Neutrophil (primary cell): ENCODE measurements around the gene MYO1E.

Experiments
- H3K27ac ChIP-seq: fragments of 200-600 bp; sonication (generic); 2 replicates; pipeline ENCODE4 v1.5.1; 2016; ENCODE audit warnings: mild to moderate bottlenecking, moderate library complexity
- H3K27me3 ChIP-seq: fragments of 200-600 bp; sonication (generic); 2 replicates; pipeline ENCODE4 v1.6.0; 2016; ENCODE audit warnings: mild to moderate bottlenecking
- H3K36me3 ChIP-seq: fragments of 200-600 bp; sonication (generic); 2 replicates; pipeline ENCODE4 v1.5.1; 2017
- H3K4me1 ChIP-seq, 2 experiments: fragments of 200-600 bp in 1 of 2; sonication (generic) in 1 of 2; 1 replicate in 1 of 2; 2 replicates in 1 of 2; pipeline versions ENCODE4 v1.5.1 to v1.6.1; 2013 to 2016; ENCODE audit warnings: low read depth in 1 of 2, low read length in 1 of 2, mild to moderate bottlenecking in 1 of 2, moderate library complexity in 1 of 2; ENCODE audit not compliant: control insufficient read depth in 1 of 2, insufficient read depth in 1 of 2
- H3K4me3 ChIP-seq, 2 experiments: fragments of 200-600 bp in 1 of 2; sonication (generic) in 1 of 2; 1 replicate in 1 of 2; 2 replicates in 1 of 2; pipeline ENCODE4 v1.5.1; 2013 to 2016; ENCODE audit warnings: low read depth in 1 of 2, low read length in 1 of 2, mild to moderate bottlenecking in 1 of 2, moderate library complexity in 1 of 2
- H3K9me3 ChIP-seq: fragments of 200-600 bp; sonication (generic); 2 replicates; pipeline ENCODE4 v1.5.1; 2016
- CTCF ChIP-seq: fragments of 200-600 bp; sonication (generic); IDR thresholded peaks from 2 replicates; pipeline ENCODE4 v1.5.1; 2016; ENCODE audit warnings: antibody characterized with exemption

The MYO1E gene

GRCh38 chr15:59413577-59413976, 40.9 kb upstream of the MYO1E start:
- Histone ChIP-seq H3K27ac (no peak overlapping the region), H3K4me1 (no peaks in the 10 kb centered on the region), H3K9me3 (no peaks in the 10 kb centered on the region), H3K36me3 (no peaks in the 10 kb centered on the region), H3K27me3 (peaks cover 12% of the 10 kb centered on the region), H3K4me3 (no peak overlapping the region)
- TF ChIP-seq CTCF, result no peak

GRCh38 chr15:59410391-59410896, 37.8 kb upstream of the MYO1E start:
- Histone ChIP-seq H3K9me3 (no peaks in the 10 kb centered on the region), H3K27me3 (no peaks in the 10 kb centered on the region), H3K4me3 (no peak overlapping the region), H3K36me3 (no peaks in the 10 kb centered on the region), H3K27ac (no peak overlapping the region), H3K4me1 (peaks cover 0 to 3% of the 10 kb centered on the region in 2 experiments)
- no peak for TF ChIP-seq CTCF

- Histone ChIP-seq H3K36me3 (no peaks in the 10 kb centered on the region), H3K9me3 (no peaks in the 10 kb centered on the region), H3K4me3 (no peak overlapping the region), H3K27ac (no peak overlapping the region), H3K27me3 (no peaks in the 10 kb centered on the region), H3K4me1 (peaks cover 0 to 3% of the 10 kb centered on the region in 2 experiments)
- TF ChIP-seq CTCF, result no peak
These were observed 35.3 kb upstream of the MYO1E start for GRCh38 chr15:59407946-59408345.

- Histone ChIP-seq H3K9me3 (no peaks in the 10 kb centered on the region), H3K27me3 (no peaks in the 10 kb centered on the region), H3K27ac (no peak overlapping the region), H3K4me3 (no peak overlapping the region), H3K4me1 (peaks cover 0 to 3% of the 10 kb centered on the region in 2 experiments), H3K36me3 (no peaks in the 10 kb centered on the region)
- no peak for TF ChIP-seq CTCF
These were observed 33.8 kb upstream of the MYO1E start for GRCh38 chr15:59406446-59406845.

GRCh38 chr15:59405079-59405478, 32.4 kb upstream of the MYO1E start:
- H3K27me3 ChIP-seq, result no peaks in the 10 kb centered on the region
- H3K36me3 ChIP-seq, result no peaks in the 10 kb centered on the region
- TF ChIP-seq CTCF, result no peak
- no peak overlapping the region for H3K27ac ChIP-seq
- H3K4me3 ChIP-seq, result no peak overlapping the region
- peaks cover 0 to 3% of the 10 kb centered on the region in 2 experiments for H3K4me1 ChIP-seq
- no peaks in the 10 kb centered on the region for H3K9me3 ChIP-seq
